Activated CD4-positive, alpha-beta memory T cell treated with anti-CD3 and anti-CD28 coated beads for 36 hours (primary cell): ENCODE results near the gene ADH1A. TPM values are rescaled to one million over a fixed set of nuclear protein-coding genes. Genes with fewer than 3 reads are reported as not detected.
"Not testable (repeated sequence)": the region's sequence is repeated elsewhere in the genome, so short reads cannot be mapped to it uniquely, and the experiment has no call there.

Experiments
- CTCF ChIA-PET: fragments of 350-600 bp; sonication (Branson Sonifier 250); formaldehyde crosslinking; loops from one replicate; lab custom pipeline; 2021; ENCODE audit warnings: antibody characterized with exemption, inconsistent platforms; lab: Charles Lee
- POLR2A ChIA-PET: fragments of 350-600 bp; sonication (Branson Sonifier 250); formaldehyde crosslinking; loops from one replicate; lab custom pipeline; 2021; ENCODE audit warnings: antibody characterized with exemption; lab: Charles Lee
- DNase-seq: peaks from one replicate; pipeline ENCODE4 v3.0.0-alpha.2; 2020
- H3K27ac Mint-ChIP-seq: one replicate; pipeline ENCODE4 v1.8.0; 2021; ENCODE audit warnings: mixed read lengths
- H3K27me3 Mint-ChIP-seq: one replicate; pipeline ENCODE4 v1.8.0; 2021; ENCODE audit warnings: mixed read lengths
- H3K36me3 Mint-ChIP-seq: one replicate; pipeline ENCODE4 v1.8.0; 2021; ENCODE audit warnings: mixed read lengths
- H3K4me1 Mint-ChIP-seq: one replicate; pipeline ENCODE4 v1.8.0; 2021; ENCODE audit warnings: low read depth, mixed read lengths
- H3K4me3 Mint-ChIP-seq: one replicate; pipeline ENCODE4 v1.8.0; 2021; ENCODE audit warnings: mild to moderate bottlenecking, mixed read lengths
- H3K9me3 Mint-ChIP-seq: one replicate; pipeline ENCODE4 v1.8.0; 2021; ENCODE audit warnings: mixed read lengths
- intact Hi-C: fragments of 100-400 bp; cut with micrococcal nuclease; formaldehyde crosslinking; loops from one replicate; pipeline ENCODE4 v1.15.1; 2023
- total RNA-seq, 2 experiments: library from RNA; stranded (reverse); gene quantifications; one replicate each; pipeline ENCODE4 v1.2.3, GENCODE V29; 2021

Gene ADH1A
- total RNA-seq, 2 experiments from 2014 or later: not detected

DNA sequence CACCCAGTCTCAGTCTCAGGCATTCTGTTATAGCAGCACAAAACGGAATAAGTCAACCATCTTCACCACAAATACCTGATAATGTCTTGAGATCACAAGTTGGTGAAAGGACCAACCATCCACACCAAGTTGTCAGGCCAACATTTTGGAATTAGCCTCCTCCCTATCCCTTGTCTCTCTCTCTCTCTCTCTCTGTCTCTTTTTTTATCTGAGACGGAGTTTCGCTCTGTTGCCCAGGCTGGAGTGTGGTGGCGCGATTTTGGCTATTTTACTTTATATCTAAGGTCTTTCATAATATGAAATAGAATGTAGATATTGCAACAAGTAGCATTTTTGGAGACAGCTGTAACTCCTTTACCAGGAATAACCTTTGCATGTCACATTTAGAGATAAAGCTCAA lies 15.7 kb downstream of the ADH1A start:
- Mint-ChIP-seq H3K36me3 (no peaks in the 10 kb centered on the region), H3K4me1 (no peaks in the 10 kb centered on the region), H3K27ac (no peak overlapping the region), H3K27me3 (peaks cover 2% of the 10 kb centered on the region), H3K9me3 (no peaks in the 10 kb centered on the region), H3K4me3 (no peak overlapping the region)
- intact Hi-C loops: no loop called here
- DNase-seq: no peak
- ChIA-PET POLR2A (no interaction called here), CTCF (interaction anchor here (0.6 kb wide), 1 partner anchor 653 kb away, joined by 3 read pairs; no protein-coding TSS in a partner anchor)

DNA sequence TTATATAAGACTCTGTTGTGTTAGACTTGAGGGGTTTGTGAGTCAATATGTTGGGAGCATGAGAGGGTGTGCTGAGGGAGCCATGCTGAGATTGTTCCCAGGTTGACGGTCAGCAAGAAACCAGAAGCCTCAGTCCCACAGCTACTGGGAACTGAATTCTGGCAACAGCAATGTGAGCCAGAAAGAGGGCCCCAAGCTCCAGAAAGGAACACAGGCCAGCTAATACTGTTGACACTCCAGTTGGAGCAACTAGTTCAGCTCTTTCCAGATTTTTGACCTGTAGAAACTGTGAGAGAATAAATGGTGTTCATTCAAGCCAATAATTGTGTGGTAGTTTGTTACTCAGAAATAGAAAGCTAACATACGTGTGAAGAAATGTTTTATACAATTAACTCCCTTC lies 17.1 kb downstream of the ADH1A start:
- H3K4me3 Mint-ChIP-seq: no peak overlapping the region

DNA sequence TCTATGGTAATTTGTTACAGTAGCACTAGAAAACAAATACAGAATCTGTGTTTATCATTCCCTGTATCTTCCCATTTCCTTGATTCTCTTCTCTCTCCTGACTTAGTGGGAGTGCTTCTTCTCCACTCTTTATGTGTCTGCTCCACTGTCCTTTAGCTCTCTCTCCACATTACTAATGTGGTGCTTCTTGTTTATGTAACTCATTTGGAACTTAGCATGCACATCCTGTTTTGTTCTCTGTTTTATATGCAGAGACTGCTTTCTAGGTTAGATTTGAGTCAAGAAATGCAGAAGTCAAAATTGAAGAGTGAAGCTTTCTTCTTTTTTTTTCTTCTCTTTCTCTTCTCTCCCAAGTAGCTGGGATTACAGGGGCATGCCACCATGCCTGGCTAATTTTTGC lies 25.9 kb downstream of the ADH1A start:
- Mint-ChIP-seq H3K4me1 (no peaks in the 10 kb centered on the region), H3K36me3 (no peaks in the 10 kb centered on the region), H3K9me3 (peaks cover 9% of the 10 kb centered on the region), H3K27ac (no peak overlapping the region), H3K27me3 (peaks cover 3% of the 10 kb centered on the region), H3K4me3 (no peak overlapping the region)
- POLR2A ChIA-PET: no interaction called here
- no peak for DNase-seq
- CTCF ChIA-PET: no interaction called here
- intact Hi-C loops: no loop called here

More for the DNA sequence above, 17.1 kb downstream of the ADH1A start:
- no peaks in the 10 kb centered on the region for H3K9me3 Mint-ChIP-seq
- no peaks in the 10 kb centered on the region for H3K27me3 Mint-ChIP-seq
- CTCF ChIA-PET: no interaction called here
- no peaks in the 10 kb centered on the region for H3K4me1 Mint-ChIP-seq
- no peaks in the 10 kb centered on the region for H3K36me3 Mint-ChIP-seq
- POLR2A ChIA-PET: no interaction called here
- intact Hi-C loops: no loop called here
- no peak overlapping the region for H3K27ac Mint-ChIP-seq
- DNase-seq: no peak

DNA sequence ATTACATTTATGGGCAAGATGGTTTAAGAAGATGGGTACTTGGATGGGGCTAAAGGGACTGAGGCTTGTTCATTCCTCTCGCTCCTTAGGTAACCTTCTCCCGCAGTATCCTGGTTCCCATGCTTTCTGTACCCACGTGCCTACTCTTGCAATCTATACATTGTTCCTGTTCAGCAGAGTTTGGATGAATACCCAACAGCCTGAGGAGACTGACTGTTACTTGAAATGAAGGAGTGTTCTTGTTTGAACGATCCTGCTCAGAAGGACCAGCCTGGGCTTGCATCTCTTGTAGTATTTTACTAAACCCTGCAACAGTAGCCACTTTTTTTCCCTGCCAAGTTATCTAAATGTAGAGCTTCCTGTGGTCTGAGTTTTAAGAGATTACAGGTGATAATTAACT lies 38.0 kb downstream of the ADH1A start:
- no peaks in the 10 kb centered on the region for H3K27me3 Mint-ChIP-seq
- no peak overlapping the region for H3K4me3 Mint-ChIP-seq
- CTCF ChIA-PET: no interaction called here

DNA sequence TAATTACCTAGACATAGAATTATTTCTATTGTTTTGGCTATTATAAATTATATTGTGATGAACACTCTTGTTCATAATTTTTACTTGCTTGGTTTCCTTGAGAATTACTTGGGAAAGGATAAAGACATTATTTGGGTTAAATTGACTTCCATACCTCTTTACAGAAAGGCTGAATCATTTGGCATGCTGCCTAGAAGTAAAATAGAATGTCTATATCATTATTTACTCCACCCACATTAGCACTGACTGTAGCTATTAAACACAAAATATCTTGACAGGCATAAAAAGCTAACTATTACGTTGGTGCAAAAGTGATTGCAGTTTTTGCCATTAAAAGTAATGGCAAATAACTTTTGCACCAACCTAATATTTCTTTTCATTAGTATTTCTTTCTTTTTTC lies 42.1 kb downstream of the ADH1A start:
- ChIA-PET POLR2A (no interaction called here), CTCF (no interaction called here)
- H3K9me3 Mint-ChIP-seq: peaks cover 18% of the 10 kb centered on the region
- no peaks in the 10 kb centered on the region for H3K4me1 Mint-ChIP-seq
- no peaks in the 10 kb centered on the region for H3K36me3 Mint-ChIP-seq
- H3K4me3 Mint-ChIP-seq: no peak overlapping the region
- intact Hi-C loops: no loop called here
- DNase-seq: no peak
- peaks cover 2% of the 10 kb centered on the region for H3K27me3 Mint-ChIP-seq
- no peak overlapping the region for H3K27ac Mint-ChIP-seq

More for the DNA sequence above, 38.0 kb downstream of the ADH1A start:
- peaks cover 7% of the 10 kb centered on the region for H3K9me3 Mint-ChIP-seq
- H3K27ac Mint-ChIP-seq: no peak overlapping the region
- intact Hi-C loops: no loop called here
- no peak for DNase-seq
- POLR2A ChIA-PET: no interaction called here
- no peaks in the 10 kb centered on the region for H3K36me3 Mint-ChIP-seq
- H3K4me1 Mint-ChIP-seq: no peaks in the 10 kb centered on the region

DNA sequence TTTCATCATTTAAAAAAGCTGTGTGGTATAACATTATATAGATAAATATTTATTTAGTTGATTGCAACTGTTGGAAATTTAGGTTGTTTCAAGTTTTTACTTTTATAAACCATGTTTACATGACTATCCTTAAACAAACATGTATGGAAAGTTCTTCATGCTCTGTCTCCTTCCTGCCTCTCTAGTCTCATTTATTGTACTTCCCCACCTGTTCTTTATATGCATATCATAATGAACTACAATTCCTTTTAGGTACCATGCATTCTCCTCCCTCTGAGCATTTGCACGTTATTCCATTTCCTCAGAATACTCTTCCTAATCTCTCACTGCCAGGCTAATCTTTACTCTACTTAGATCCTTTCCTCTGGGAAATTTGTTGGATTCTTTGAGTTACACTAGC lies 54.8 kb downstream of the ADH1A start:
- Mint-ChIP-seq H3K27ac (no peak overlapping the region), H3K9me3 (peaks cover 2% of the 10 kb centered on the region), H3K36me3 (peaks cover 1% of the 10 kb centered on the region), H3K27me3 (peaks cover 7% of the 10 kb centered on the region), H3K4me1 (no peaks in the 10 kb centered on the region), H3K4me3 (no peak overlapping the region)
- intact Hi-C loops: no loop called here
- no peak for DNase-seq
- ChIA-PET CTCF (no interaction called here), POLR2A (no interaction called here)

DNA sequence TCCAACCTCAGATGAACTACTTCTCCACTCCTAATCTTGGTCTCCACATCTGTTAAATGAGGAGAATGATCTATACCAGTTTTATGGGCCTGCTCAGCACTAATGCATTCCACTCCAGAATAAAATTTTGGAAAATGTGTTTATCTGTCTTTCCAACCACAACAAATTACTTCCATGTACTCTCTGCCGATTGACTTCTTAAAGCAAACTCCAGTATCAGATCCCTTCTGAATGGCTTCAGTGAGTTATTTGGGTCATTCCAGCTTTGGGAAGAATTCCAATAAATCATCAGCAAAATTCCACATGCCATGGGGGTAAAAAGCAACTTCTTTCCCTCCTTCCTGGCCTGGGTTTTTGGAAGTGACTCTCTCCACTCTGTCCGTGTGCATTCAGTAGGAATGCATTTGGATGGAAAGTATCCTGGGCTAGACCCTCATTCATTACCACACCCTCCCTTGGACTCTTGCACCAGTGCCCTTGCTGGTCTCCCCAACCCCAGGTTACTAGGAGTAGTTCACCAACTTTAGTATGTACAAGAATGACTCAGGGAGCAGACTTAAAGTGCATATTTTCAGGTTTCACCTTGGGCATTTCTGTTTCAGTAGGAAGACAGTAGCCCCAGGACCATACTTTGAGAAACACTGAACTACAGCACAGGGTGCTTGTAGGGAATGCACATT lies 56.3 kb downstream of the ADH1A start:
- ChIA-PET POLR2A (no interaction called here), CTCF (no interaction called here)
- no peak overlapping the region for H3K4me3 Mint-ChIP-seq
- intact Hi-C loops: no loop called here
- H3K36me3 Mint-ChIP-seq: peaks cover 1% of the 10 kb centered on the region
- H3K9me3 Mint-ChIP-seq: peaks cover 5% of the 10 kb centered on the region
- H3K4me1 Mint-ChIP-seq: no peaks in the 10 kb centered on the region
- peaks cover 7% of the 10 kb centered on the region for H3K27me3 Mint-ChIP-seq
- DNase-seq: no peak
- H3K27ac Mint-ChIP-seq: no peak overlapping the region

DNA sequence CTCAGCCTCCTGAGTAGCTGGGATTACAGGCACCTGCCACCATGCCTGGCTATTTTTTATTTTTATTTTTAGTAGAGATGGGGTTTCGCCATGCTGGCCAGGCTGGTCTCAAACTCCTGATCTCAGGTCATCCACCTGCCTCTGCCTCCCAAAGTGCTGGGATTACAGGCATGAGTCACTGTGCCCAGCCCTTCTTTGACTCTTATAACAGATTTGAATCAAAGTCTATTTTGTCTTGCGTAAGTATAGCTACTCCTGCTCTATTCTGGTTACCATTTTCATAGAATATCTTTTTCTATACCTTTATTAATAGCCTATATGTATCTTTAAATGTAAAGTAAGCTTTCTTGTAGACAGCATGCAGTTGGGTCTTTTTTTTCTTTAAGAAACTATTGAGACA lies 57.4 kb downstream of the ADH1A start:
- H3K9me3 Mint-ChIP-seq, H3K4me1 Mint-ChIP-seq, H3K27ac Mint-ChIP-seq, H3K4me3 Mint-ChIP-seq, intact Hi-C loops, CTCF ChIA-PET, DNase-seq, POLR2A ChIA-PET, H3K36me3 Mint-ChIP-seq, H3K27me3 Mint-ChIP-seq: not testable (repeated sequence)

DNA sequence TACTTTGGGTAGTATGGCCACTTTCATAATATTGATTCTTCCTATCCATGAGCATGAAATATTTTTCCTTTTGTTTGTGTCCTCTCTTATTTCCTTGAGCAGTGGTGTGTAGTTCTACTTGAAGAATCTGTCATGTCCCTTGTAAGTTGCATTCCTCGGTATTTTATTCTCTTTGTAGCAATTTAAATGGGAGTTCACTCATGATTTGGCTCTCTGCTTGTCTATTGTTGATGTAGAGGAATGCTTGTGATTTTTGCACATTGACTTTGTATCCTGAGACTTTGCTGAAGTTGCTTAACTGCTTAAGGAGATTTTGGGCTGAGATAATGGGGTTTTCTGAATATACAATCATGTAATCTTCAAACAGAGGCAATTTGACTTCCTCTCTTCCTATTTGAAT lies 62.1 kb downstream of the ADH1A start:
- H3K27me3 Mint-ChIP-seq, CTCF ChIA-PET, POLR2A ChIA-PET, H3K4me3 Mint-ChIP-seq, DNase-seq, H3K27ac Mint-ChIP-seq, H3K4me1 Mint-ChIP-seq, intact Hi-C loops, H3K36me3 Mint-ChIP-seq: not testable (repeated sequence)
- peaks cover 11% of the 10 kb centered on the region for H3K9me3 Mint-ChIP-seq

DNA sequence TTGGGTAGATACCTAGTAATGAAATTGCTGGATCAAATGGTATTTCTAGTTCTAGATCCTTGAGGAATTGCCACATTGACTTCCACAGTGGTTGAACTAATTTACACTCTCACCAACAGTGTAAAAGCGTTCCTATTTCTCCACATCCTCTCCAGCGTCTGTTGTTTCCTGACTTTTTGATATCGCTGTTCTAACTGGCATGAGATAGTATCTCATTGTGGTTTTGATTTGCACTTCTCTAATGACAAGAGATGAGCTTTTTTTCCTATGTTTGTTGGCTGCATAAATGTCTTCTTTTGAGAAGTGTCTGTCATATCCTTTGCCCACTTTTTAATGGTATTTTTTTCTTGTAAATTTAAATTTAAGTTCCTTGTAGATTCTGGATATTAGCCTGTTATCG lies 63.1 kb downstream of the ADH1A start:
- peaks cover 11% of the 10 kb centered on the region for H3K9me3 Mint-ChIP-seq
- H3K27me3 Mint-ChIP-seq, POLR2A ChIA-PET, intact Hi-C loops, H3K27ac Mint-ChIP-seq, CTCF ChIA-PET, H3K36me3 Mint-ChIP-seq, H3K4me3 Mint-ChIP-seq, DNase-seq, H3K4me1 Mint-ChIP-seq: not testable (repeated sequence)

Other genes with a start within 250 kb of the ADH1A start
- gene ADH5, start 202.2 kb downstream of the ADH1A start, total RNA-seq: 100 to 1,000 TPM; 112 to 119 TPM
- gene ADH4, start 146.7 kb downstream of the ADH1A start, total RNA-seq: not detected
- gene ADH6, start 71.7 kb downstream of the ADH1A start, total RNA-seq: not detected
- gene ADH1B, start 30.4 kb upstream of the ADH1A start, total RNA-seq: not detected
- gene ADH1C, start 61.8 kb upstream of the ADH1A start, total RNA-seq: not detected
- gene ADH7, start 144.4 kb upstream of the ADH1A start, total RNA-seq: not detected
- gene C4orf17, start 220.0 kb upstream of the ADH1A start, total RNA-seq: not detected